Keratinocyte (primary cell): Measurements from ENCODE around the gene TLR10. TPM values are rescaled to one million over a fixed set of nuclear protein-coding genes. Genes with fewer than 3 reads are reported as not detected.

ENCODE experiments used
- DNase-seq: peaks from one replicate; pipeline ENCODE4 v3.0.0-alpha.2; 2011; ENCODE audit warnings: low read depth, missing footprints, low spot score
- FAIRE-seq: peaks from 2 replicates; lab custom pipeline; 2011; peaks lifted over from hg19 to GRCh38; lab: Jason Lieb, UNC
- H2AFZ ChIP-seq: 2 replicates; pipeline ENCODE4 v1.6.0; 2012; ENCODE audit warnings: low read length, control low read depth, inconsistent platforms; ENCODE audit not compliant: control insufficient read depth
- H3K27ac ChIP-seq: 2 replicates; pipeline ENCODE4 v1.5.1; 2011; ENCODE audit warnings: low read length; ENCODE audit not compliant: control insufficient read depth, insufficient read depth
- H3K27me3 ChIP-seq: 3 replicates; pipeline ENCODE4 v1.6.0; 2011; ENCODE audit warnings: low read length; ENCODE audit not compliant: control insufficient read depth, insufficient read depth; ENCODE audit errors: extremely low read depth
- H3K36me3 ChIP-seq, 2 experiments: 2 replicates in 1 of 2; 3 replicates in 1 of 2; pipeline ENCODE4 v1.5.1; 2011; ENCODE audit warnings: low read length in 2 of 2, mild to moderate bottlenecking in 1 of 2; ENCODE audit not compliant: control insufficient read depth in 2 of 2, insufficient read depth in 2 of 2; ENCODE audit errors: extremely low read depth in 1 of 2
- H3K4me1 ChIP-seq: 3 replicates; pipeline ENCODE4 v1.5.1; 2011; ENCODE audit warnings: low read length; ENCODE audit not compliant: control insufficient read depth, insufficient read depth; ENCODE audit errors: extremely low read depth
- H3K4me2 ChIP-seq: 3 replicates; pipeline ENCODE4 v1.6.0; 2011; ENCODE audit warnings: low read depth, low read length; ENCODE audit not compliant: control insufficient read depth, insufficient read depth; ENCODE audit errors: extremely low read depth
- H3K4me3 ChIP-seq, 3 experiments: fragments of 200-600 bp in 1 of 3; sonication (generic) in 1 of 3; 2 replicates in 2 of 3; 3 replicates in 1 of 3; pipeline ENCODE4 v1.5.1; 2011 to 2016; ENCODE audit warnings: low read length in 3 of 3, mild to moderate bottlenecking in 3 of 3, control low read depth in 2 of 3, inconsistent platforms in 1 of 3, low read depth in 1 of 3, mixed read lengths in 1 of 3, mixed run types in 1 of 3, moderate library complexity in 1 of 3; ENCODE audit not compliant: control insufficient read depth in 2 of 3, insufficient read depth in 2 of 3; ENCODE audit errors: extremely low read depth in 1 of 3
- H3K79me2 ChIP-seq: 2 replicates; pipeline ENCODE4 v1.6.0; 2012; ENCODE audit warnings: low read length; ENCODE audit not compliant: control insufficient read depth, insufficient read depth
- H3K9ac ChIP-seq: 3 replicates; pipeline ENCODE4 v1.6.0; 2011; ENCODE audit warnings: low read length; ENCODE audit not compliant: control insufficient read depth, insufficient read depth; ENCODE audit errors: extremely low read depth
- H3K9me1 ChIP-seq: 3 replicates; pipeline ENCODE4 v1.6.0; 2011; ENCODE audit warnings: low read length; ENCODE audit not compliant: control insufficient read depth, insufficient read depth; ENCODE audit errors: extremely low read depth
- H3K9me3 ChIP-seq: 2 replicates; pipeline ENCODE4 v1.5.1; 2012; ENCODE audit warnings: low read depth, low read length; ENCODE audit not compliant: control insufficient read depth
- H4K20me1 ChIP-seq: 3 replicates; pipeline ENCODE4 v1.6.0; 2011; ENCODE audit warnings: low read length; ENCODE audit not compliant: control insufficient read depth, insufficient read depth; ENCODE audit errors: extremely low read depth
- EZH2 ChIP-seq: IDR thresholded peaks from one replicate; pipeline ENCODE4 v1.6.1; 2012; ENCODE audit warnings: inconsistent platforms, mild to moderate bottlenecking, low read length, moderate library complexity
- dilution Hi-C: fragments of 300-500 bp; cut with MboI; formaldehyde crosslinking; loops from one replicate; pipeline ENCODE4 v1.7.0; 2020; ENCODE audit warnings: low sequenced_read_pairs; ENCODE audit not compliant: extremely low pct_ligation_motif_present
- polyA minus RNA-seq, 3 experiments: library from RNA; depleted of rRNA, polyadenylated mRNA; stranded (reverse); fragments of >200 nt; gene quantifications; 1 replicate in 1 of 3; 2 replicates in 1 of 3; 3 replicates in 1 of 3; pipeline ENCODE4 v1.2.3, GENCODE V29; 2011
- polyA plus RNA-seq, 5 experiments: library from polyadenylated mRNA; depleted of rRNA in 3 of 5; stranded (reverse) in 3 of 5; stranded (forward) in 1 of 5; unstranded in 1 of 5; fragments of >200 nt; gene quantifications; 1 replicate in 1 of 5; 2 replicates in 3 of 5; 3 replicates in 1 of 5; pipeline versions ENCODE4 v1.2.1 to v1.2.3, GENCODE V29; 2011 to 2012; ENCODE audit warnings: missing spikeins in 2 of 5, low read depth in 1 of 5, low replicate concordance in 1 of 5
- TF ChIP-seq, protein P1 (sequence below), 3 experiments: IDR thresholded peaks in 1 of 3; conservative IDR thresholded peaks in 1 of 3; optimal IDR thresholded peaks in 1 of 3; 2 replicates in 2 of 3; 3 replicates in 1 of 3; pipeline versions ENCODE3 to v1.5.1; 2011; ENCODE audit warnings: low read length in 3 of 3, mild to moderate bottlenecking in 3 of 3, moderate library complexity in 2 of 3, control low read depth in 1 of 3, inconsistent platforms in 1 of 3; ENCODE audit not compliant: insufficient read depth in 2 of 3; ENCODE audit errors: extremely low read depth in 1 of 3

TLR10 gene, protein sequence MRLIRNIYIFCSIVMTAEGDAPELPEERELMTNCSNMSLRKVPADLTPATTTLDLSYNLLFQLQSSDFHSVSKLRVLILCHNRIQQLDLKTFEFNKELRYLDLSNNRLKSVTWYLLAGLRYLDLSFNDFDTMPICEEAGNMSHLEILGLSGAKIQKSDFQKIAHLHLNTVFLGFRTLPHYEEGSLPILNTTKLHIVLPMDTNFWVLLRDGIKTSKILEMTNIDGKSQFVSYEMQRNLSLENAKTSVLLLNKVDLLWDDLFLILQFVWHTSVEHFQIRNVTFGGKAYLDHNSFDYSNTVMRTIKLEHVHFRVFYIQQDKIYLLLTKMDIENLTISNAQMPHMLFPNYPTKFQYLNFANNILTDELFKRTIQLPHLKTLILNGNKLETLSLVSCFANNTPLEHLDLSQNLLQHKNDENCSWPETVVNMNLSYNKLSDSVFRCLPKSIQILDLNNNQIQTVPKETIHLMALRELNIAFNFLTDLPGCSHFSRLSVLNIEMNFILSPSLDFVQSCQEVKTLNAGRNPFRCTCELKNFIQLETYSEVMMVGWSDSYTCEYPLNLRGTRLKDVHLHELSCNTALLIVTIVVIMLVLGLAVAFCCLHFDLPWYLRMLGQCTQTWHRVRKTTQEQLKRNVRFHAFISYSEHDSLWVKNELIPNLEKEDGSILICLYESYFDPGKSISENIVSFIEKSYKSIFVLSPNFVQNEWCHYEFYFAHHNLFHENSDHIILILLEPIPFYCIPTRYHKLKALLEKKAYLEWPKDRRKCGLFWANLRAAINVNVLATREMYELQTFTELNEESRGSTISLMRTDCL
- polyA plus RNA-seq (0.01 to 0.23 TPM (median 0.05 TPM) in 3 replicates), polyA minus RNA-seq (0.06 TPM in 1 of 3 replicates, not detected in the others)
- 1.3 TPM for polyA plus RNA-seq (2011; ENCODE audit: low read depth)
- 0.13 TPM in 1 of 2 replicates, not detected in the other for polyA plus RNA-seq (2011; cell fraction: cytosol; rRNA removed)
- polyA plus RNA-seq (2011; cell fraction: nucleus; rRNA removed): 0.11 and 0.13 TPM in 2 replicates
- polyA plus RNA-seq (2012; ENCODE audit: low replicate concordance): 0.83 TPM in 1 of 2 replicates, not detected in the other
- not detected for polyA minus RNA-seq (2011; cell fraction: cytosol; rRNA and poly(A)+ RNA removed)
- 0.39 and 0.42 TPM in 2 replicates for polyA minus RNA-seq (2011; cell fraction: nucleus; rRNA and poly(A)+ RNA removed)

DNA sequence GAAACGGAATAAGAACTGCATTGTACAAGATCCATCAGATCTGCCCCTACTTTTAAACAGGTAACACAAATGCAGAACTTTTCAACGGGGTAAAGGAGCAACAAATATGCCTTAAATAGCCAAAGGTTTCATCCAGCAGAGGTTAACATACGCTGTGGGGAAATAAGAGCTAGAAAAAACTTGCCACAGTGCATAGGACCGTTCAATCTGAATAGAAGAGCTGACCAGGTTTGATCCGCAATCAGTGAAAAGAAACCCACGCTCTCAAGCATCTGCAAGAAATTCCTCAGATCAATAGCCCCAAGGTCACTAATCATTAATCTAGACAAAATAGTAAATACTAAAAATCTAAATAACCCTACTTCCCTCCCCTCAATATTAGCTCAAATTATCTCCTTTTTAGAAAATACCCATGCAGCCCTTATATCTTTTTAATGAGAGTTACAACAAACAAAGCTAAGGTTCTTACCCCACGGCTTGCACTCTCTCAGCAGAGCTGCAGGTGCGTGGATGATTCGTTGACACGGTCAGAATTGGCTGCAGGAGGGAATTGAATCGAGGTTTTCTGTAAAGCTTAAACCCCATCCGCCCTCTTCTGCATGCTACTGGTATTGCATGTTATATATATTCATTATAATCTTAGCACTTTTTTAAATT is at the start of gene TLR10:
TSS of gene TLR10 (minus strand) at position 539 of the 657 bp plus-strand sequence. CDS start 7,400 bp downstream, outside the sequence.
- FAIRE-seq (peak; percentile 34), DNase-seq (no peak)
- dilution Hi-C loops: no loop called here
- H2AFZ ChIP-seq: no peak within 1 kb of the TSS
- H3K79me2 ChIP-seq: no peaks in the 10 kb centered on the region
- H4K20me1 ChIP-seq: no peaks in the 10 kb centered on the region
- H3K4me2 ChIP-seq: no peak within 1 kb of the TSS
- no peaks in the 10 kb centered on the region for H3K27me3 ChIP-seq
- no peaks in the 10 kb centered on the region for H3K4me1 ChIP-seq
- H3K9ac ChIP-seq: no peak within 1 kb of the TSS
- no peaks in the 10 kb centered on the region for H3K36me3 ChIP-seq
- H3K9me1 ChIP-seq: no peaks in the 10 kb centered on the region
- no peak within 1 kb of the TSS for H3K4me3 ChIP-seq
- H3K9me3 ChIP-seq: no peaks in the 10 kb centered on the region
- TF ChIP-seq EZH2: no peak
- TF ChIP-seq, protein P1, sequence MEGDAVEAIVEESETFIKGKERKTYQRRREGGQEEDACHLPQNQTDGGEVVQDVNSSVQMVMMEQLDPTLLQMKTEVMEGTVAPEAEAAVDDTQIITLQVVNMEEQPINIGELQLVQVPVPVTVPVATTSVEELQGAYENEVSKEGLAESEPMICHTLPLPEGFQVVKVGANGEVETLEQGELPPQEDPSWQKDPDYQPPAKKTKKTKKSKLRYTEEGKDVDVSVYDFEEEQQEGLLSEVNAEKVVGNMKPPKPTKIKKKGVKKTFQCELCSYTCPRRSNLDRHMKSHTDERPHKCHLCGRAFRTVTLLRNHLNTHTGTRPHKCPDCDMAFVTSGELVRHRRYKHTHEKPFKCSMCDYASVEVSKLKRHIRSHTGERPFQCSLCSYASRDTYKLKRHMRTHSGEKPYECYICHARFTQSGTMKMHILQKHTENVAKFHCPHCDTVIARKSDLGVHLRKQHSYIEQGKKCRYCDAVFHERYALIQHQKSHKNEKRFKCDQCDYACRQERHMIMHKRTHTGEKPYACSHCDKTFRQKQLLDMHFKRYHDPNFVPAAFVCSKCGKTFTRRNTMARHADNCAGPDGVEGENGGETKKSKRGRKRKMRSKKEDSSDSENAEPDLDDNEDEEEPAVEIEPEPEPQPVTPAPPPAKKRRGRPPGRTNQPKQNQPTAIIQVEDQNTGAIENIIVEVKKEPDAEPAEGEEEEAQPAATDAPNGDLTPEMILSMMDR (optimal IDR thresholded peaks at IDR 0.05 in 1 of 3, IDR thresholded peaks at IDR 0.05 in 1 of 3, conservative IDR thresholded peaks at IDR 0.05 in 1 of 3; ENCODE audit: extremely low read depth in 1 of 3, insufficient read depth in 2 of 3, low read length in 3 of 3): peak; percentile 37 to 54 (median 50)
- H3K27ac ChIP-seq: no peak within 1 kb of the TSS

DNA sequence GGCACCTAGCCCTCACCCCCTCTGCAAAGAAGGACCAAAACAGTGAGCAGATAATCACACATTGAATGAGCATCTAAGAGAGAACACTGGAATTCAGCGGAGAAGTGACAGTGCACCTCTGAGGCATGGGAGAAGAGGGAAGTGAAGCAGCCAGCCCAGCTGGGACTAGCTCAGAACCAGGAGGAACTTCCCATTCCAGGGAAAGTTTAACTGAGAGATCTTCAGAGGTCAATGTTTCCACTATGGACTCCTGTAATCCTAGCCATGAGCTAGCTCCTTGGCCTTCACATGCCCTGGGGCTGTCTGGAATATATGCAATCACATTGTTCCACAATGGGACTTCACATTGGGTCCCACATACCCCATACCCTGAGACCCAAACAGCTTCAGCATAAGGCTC is 49.4 kb upstream of the TLR10 start:
- Histone ChIP-seq H3K79me2 (no peaks in the 10 kb centered on the region), H4K20me1 (no peaks in the 10 kb centered on the region), H3K9me1 (no peaks in the 10 kb centered on the region), H3K36me3 (no peaks in the 10 kb centered on the region), H3K27ac (no peak overlapping the region), H3K4me1 (no peaks in the 10 kb centered on the region), H3K9ac (no peak overlapping the region), H2AFZ (no peak overlapping the region), H3K9me3 (no peaks in the 10 kb centered on the region), H3K4me3 (no peak overlapping the region), H3K27me3 (no peaks in the 10 kb centered on the region), H3K4me2 (no peak overlapping the region)
- FAIRE-seq (no peak), DNase-seq (no peak)
- TF ChIP-seq EZH2: no peak
- TF ChIP-seq, protein P1 (optimal IDR thresholded peaks at IDR 0.05 in 1 of 3, IDR thresholded peaks at IDR 0.05 in 1 of 3, conservative IDR thresholded peaks at IDR 0.05 in 1 of 3; ENCODE audit: extremely low read depth in 1 of 3, insufficient read depth in 2 of 3, low read length in 3 of 3): no peak
- dilution Hi-C loops: no loop called here
